HUES48 (cell line): ENCODE data around the gene TEFM.
"Not testable (repeated sequence)": the region's sequence is repeated elsewhere in the genome, so short reads cannot be mapped to it uniquely, and the experiment has no call there.

Experiments
- H3K27ac ChIP-seq: one replicate; pipeline ENCODE4 v1.7.0; 2013; ENCODE audit warnings: low read depth, low read length, inconsistent platforms
- H3K27me3 ChIP-seq: 2 replicates; pipeline ENCODE4 v1.6.1; 2013; ENCODE audit warnings: mild to moderate bottlenecking, low read length; ENCODE audit not compliant: control insufficient read depth, insufficient read depth
- H3K36me3 ChIP-seq: 2 replicates; pipeline ENCODE4 v1.6.1; 2013; ENCODE audit warnings: low read length; ENCODE audit not compliant: control insufficient read depth, insufficient read depth
- H3K4me1 ChIP-seq: 2 replicates; pipeline ENCODE4 v1.6.1; 2013; ENCODE audit warnings: mild to moderate bottlenecking, low read length; ENCODE audit not compliant: control insufficient read depth, insufficient read depth
- H3K4me3 ChIP-seq: 2 replicates; pipeline ENCODE4 v1.5.1; 2013; ENCODE audit warnings: mild to moderate bottlenecking, low read depth, low read length
- H3K9ac ChIP-seq: 2 replicates; pipeline ENCODE4 v1.6.1; 2013; ENCODE audit warnings: mild to moderate bottlenecking, low read depth, low read length, moderate library complexity
- H3K9me3 ChIP-seq: 2 replicates; pipeline ENCODE4 v1.6.1; 2013; ENCODE audit warnings: low read length; ENCODE audit not compliant: control insufficient read depth, insufficient read depth

TEFM gene

DNA sequence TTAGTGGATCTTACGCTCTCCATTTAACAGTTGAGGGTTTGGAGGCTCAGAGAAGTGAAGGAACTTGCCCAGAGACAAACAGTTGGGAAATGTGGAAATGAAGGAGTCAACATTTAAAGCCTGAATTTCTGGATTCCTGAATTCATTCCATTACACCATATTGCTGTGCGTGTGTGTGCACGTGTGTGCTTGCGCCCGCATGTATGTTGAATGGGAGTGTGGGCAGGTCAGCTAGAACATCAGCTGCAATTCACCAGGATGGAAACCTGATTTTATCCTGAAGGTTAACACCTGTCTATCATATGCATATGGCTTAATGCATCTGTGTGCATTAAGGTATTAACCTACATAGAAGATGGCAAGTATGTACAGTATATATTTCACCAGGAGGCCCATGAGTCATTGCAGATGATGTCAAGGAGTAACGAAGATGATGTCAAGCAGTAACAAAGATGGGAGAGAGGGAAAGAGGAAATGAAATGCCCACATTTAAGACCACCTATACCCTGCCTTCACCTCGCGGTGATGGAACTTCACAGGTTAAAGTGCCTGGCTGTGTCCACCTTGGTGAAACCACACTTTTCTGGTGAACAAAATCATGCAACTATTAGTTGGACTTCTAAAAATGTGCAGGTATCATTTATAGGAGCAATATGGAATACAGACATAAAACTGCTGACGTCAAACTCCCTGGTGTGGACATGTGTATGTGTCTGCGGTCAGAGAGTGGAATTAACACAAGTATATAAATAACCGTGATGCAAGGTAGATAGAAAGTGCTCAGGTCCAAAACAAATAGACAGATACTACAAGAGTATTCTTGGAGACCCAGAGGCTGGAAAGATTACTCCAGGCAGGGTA, 14.9 kb upstream of the TEFM start:
- peak overlapping the region; percentile 62 for H3K4me3 ChIP-seq
- no peak overlapping the region for H3K27ac ChIP-seq
- peaks cover 46% of the 10 kb centered on the region for H3K27me3 ChIP-seq
- no peaks in the 10 kb centered on the region for H3K9me3 ChIP-seq
- H3K36me3 ChIP-seq: no peaks in the 10 kb centered on the region
- H3K9ac ChIP-seq: no peak overlapping the region
- H3K4me1 ChIP-seq: peaks cover 6% of the 10 kb centered on the region

- Histone ChIP-seq H3K4me3 (no peak overlapping the region), H3K9me3 (no peaks in the 10 kb centered on the region), H3K27ac (no peak overlapping the region), H3K36me3 (no peaks in the 10 kb centered on the region), H3K27me3 (peaks cover 46% of the 10 kb centered on the region), H3K4me1 (peaks cover 6% of the 10 kb centered on the region), H3K9ac (no peak overlapping the region)
These were observed 14.2 kb upstream of the TEFM start for GRCh38 chr17:30920282-30920681.

GRCh38 chr17:30917050-30917449, 11.0 kb upstream of the TEFM start:
- no peaks in the 10 kb centered on the region for H3K36me3 ChIP-seq
- no peaks in the 10 kb centered on the region for H3K9me3 ChIP-seq
- no peak overlapping the region for H3K4me3 ChIP-seq
- peaks cover 18% of the 10 kb centered on the region for H3K27me3 ChIP-seq
- H3K27ac ChIP-seq: no peak overlapping the region
- H3K9ac ChIP-seq: no peak overlapping the region
- peaks cover 6% of the 10 kb centered on the region for H3K4me1 ChIP-seq

- Histone ChIP-seq H3K36me3 (no peaks in the 10 kb centered on the region), H3K4me3 (no peak overlapping the region), H3K9me3 (no peaks in the 10 kb centered on the region), H3K9ac (no peak overlapping the region), H3K27me3 (peaks cover 8% of the 10 kb centered on the region), H3K27ac (no peak overlapping the region), H3K4me1 (no peaks in the 10 kb centered on the region; the same call in 1 of the 2 replicates)
These were observed 10.0 kb upstream of the TEFM start for GRCh38 chr17:30915833-30916611.

- Histone ChIP-seq H3K27ac (no peak overlapping the region), H3K4me3 (no peak overlapping the region), H3K4me1 (no peaks in the 10 kb centered on the region), H3K27me3 (no peaks in the 10 kb centered on the region), H3K9me3 (no peaks in the 10 kb centered on the region), H3K9ac (no peak overlapping the region), H3K36me3 (no peaks in the 10 kb centered on the region)
These were observed 7.9 kb upstream of the TEFM start for GRCh38 chr17:30913955-30914354.

DNA sequence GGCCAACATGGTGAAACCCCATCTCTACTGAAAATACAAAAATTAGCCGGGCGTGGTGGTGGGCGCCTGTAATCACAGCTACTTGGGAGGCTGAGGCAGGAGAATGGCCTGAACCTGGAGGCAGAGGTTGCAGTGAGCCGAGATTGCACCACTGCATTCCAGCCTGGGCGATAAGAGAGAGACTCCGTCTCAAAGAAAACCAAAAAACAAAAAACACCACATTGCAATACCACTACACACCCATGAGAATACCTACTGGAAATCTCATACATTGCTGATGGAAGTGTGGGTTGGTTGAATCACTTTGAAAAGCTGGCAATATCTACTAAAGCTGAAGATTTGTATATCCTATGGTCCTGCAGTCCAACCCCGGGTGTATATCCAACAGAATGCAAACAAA, 4.1 kb upstream of the TEFM start:
- not testable (repeated sequence) for H3K36me3 ChIP-seq, H3K9ac ChIP-seq, H3K27me3 ChIP-seq, H3K9me3 ChIP-seq, H3K4me1 ChIP-seq, H3K27ac ChIP-seq, H3K4me3 ChIP-seq

- no peak overlapping the region for H3K9ac ChIP-seq
- H3K4me3 ChIP-seq: no peak overlapping the region
- H3K27me3 ChIP-seq: no peaks in the 10 kb centered on the region
- peaks cover 5% of the 10 kb centered on the region for H3K36me3 ChIP-seq
- no peak overlapping the region for H3K27ac ChIP-seq
- no peaks in the 10 kb centered on the region for H3K9me3 ChIP-seq
- no peaks in the 10 kb centered on the region for H3K4me1 ChIP-seq
These were observed 2.8 kb upstream of the TEFM start for GRCh38 chr17:30908717-30909420.

DNA sequence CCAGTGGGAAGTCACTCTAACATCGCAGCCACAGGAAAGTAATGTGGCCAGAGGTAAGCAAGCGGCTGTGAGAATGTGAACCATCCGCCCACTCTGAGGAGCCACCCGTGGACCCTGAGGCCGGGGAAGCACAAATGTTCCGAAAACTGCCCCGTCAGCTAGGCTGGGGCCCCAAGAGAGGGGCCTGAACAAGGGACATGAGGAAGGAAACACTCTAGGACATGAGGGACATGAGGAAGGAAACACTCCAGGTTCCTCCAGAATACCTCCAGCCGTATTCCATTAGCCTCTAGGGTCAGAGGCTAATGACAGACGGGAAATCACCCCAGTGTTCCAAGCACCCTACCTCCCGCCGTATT, 317 bp downstream of the TEFM start:
- Histone ChIP-seq H3K27ac (peak overlapping the region; percentile 43), H3K4me3 (peak overlapping the region; percentile 86), H3K9ac (peak overlapping the region; percentile 57), H3K9me3 (no peaks in the 10 kb centered on the region), H3K36me3 (peaks cover 23% of the 10 kb centered on the region), H3K4me1 (no peaks in the 10 kb centered on the region), H3K27me3 (no peaks in the 10 kb centered on the region)

DNA sequence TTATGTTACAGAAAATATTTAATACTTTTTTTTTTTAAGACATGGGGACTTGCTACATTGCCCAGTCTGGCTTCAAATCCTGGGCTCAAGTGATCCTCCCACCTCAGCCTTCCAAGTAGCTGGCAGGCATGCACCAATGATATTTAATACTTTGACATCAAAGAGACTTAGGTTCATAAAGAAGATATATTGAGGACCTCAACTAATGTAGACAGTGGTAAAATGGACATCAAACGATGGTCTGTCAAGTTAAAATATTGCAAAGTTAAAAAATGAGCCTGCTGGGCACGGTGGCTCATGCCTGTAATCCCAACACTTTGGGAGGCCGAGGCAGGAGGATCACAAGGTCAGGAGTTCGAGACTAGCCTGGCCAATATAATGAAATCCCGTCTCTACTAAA, 8.7 kb downstream of the TEFM start:
- H3K4me3 ChIP-seq: no peak overlapping the region
- H3K27me3 ChIP-seq: no peaks in the 10 kb centered on the region
- H3K9me3 ChIP-seq: no peaks in the 10 kb centered on the region
- no peak overlapping the region for H3K9ac ChIP-seq
- H3K36me3 ChIP-seq: peaks cover 82% of the 10 kb centered on the region
- no peaks in the 10 kb centered on the region for H3K4me1 ChIP-seq
- H3K27ac ChIP-seq: no peak overlapping the region

GRCh38 chr17:30894236-30894635, 11.8 kb downstream of the TEFM start:
- no peak overlapping the region for H3K9ac ChIP-seq
- no peak overlapping the region for H3K4me3 ChIP-seq
- H3K9me3 ChIP-seq: no peaks in the 10 kb centered on the region
- H3K4me1 ChIP-seq: no peaks in the 10 kb centered on the region
- H3K27ac ChIP-seq: no peak overlapping the region
- H3K27me3 ChIP-seq: no peaks in the 10 kb centered on the region
- H3K36me3 ChIP-seq: peaks cover 84% of the 10 kb centered on the region

DNA sequence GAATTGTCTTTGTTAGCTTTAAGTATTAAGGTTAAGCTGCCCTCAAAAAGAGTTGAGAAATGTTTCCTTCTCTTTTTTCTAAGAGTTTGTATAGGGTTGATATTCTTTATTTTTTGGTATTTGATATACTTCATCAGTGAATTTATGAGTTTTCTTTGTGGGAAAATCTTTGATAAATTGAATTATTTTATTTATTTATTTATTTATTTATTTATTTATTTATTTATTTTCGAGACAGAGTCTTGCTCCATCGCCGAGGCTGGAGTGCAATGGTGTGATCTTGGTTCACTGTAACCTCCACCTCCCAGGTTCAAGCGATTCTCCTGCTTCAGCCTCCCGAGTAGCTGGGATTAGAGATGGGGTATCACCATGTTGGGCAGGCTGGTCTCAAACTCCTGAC, 19.9 kb downstream of the TEFM start:
- Histone ChIP-seq H3K4me1 (no peaks in the 10 kb centered on the region), H3K27me3 (no peaks in the 10 kb centered on the region), H3K36me3 (peaks cover 65% of the 10 kb centered on the region), H3K9me3 (no peaks in the 10 kb centered on the region), H3K27ac (no peak overlapping the region), H3K4me3 (no peak overlapping the region), H3K9ac (no peak overlapping the region)
